WTC11 (cell line): Measurements from ENCODE around the gene SBSN. TPM values are rescaled to one million over a fixed set of nuclear protein-coding genes. Genes with fewer than 3 reads are reported as not detected.

Experiments used
- ATAC-seq: fragments of 200-7000 bp; cut with Tn5 transposase; 2 replicates; pipeline ENCODE4 v1.10.0; 2021; ENCODE audit warnings: mild to moderate bottlenecking, moderate library complexity
- CTCF ChIA-PET: fragments of 300-600 bp; sonication (Branson Sonifier 250); formaldehyde crosslinking; loops from one replicate; lab custom pipeline; 2021; ENCODE audit warnings: antibody characterized with exemption; lab: Charles Lee
- POLR2A ChIA-PET: fragments of 350-600 bp; sonication (Branson Sonifier 250); formaldehyde crosslinking; loops from one replicate; lab custom pipeline; 2021; ENCODE audit warnings: antibody characterized with exemption; lab: Charles Lee
- DNase-seq: peaks from one replicate; pipeline ENCODE4 v3.0.0; 2021; ENCODE audit warnings: low spot score
- H3K27ac Mint-ChIP-seq: 2 replicates; pipeline ENCODE4 v1.8.0; 2021; ENCODE audit warnings: mixed read lengths
- H3K27me3 Mint-ChIP-seq: 2 replicates; pipeline ENCODE4 v1.8.0; 2021; ENCODE audit warnings: low read depth, mild to moderate bottlenecking, moderate library complexity, mixed read lengths
- H3K36me3 Mint-ChIP-seq: 2 replicates; pipeline ENCODE4 v1.8.0; 2021; ENCODE audit warnings: mixed read lengths
- H3K4me1 Mint-ChIP-seq: 2 replicates; pipeline ENCODE4 v1.8.0; 2022; ENCODE audit warnings: mixed read lengths
- H3K4me3 Mint-ChIP-seq: 2 replicates; pipeline ENCODE4 v1.8.0; 2021; ENCODE audit warnings: mild to moderate bottlenecking, moderate library complexity, mixed read lengths
- H3K9me3 Mint-ChIP-seq: 2 replicates; pipeline ENCODE4 v1.8.0; 2021; ENCODE audit warnings: mixed read lengths
- CREM ChIP-seq: sonication (generic); formaldehyde crosslinking; IDR thresholded peaks from 2 replicates; pipeline ENCODE4 v1.8.1; 2022; ENCODE audit warnings: mild to moderate bottlenecking, missing genetic modification reagents, moderate library complexity
- CTCF ChIP-seq: fragments of 200-600 bp; IDR thresholded peaks from 2 replicates; pipeline ENCODE4 v1.8.0; 2022; ENCODE audit warnings: antibody characterized with exemption
- E2F1 ChIP-seq: sonication (generic); formaldehyde crosslinking; IDR thresholded peaks from 2 replicates; pipeline ENCODE4 v1.8.0; 2022; ENCODE audit warnings: mild to moderate bottlenecking, missing genetic modification reagents
- EMX1 ChIP-seq: fragments of 250-450 bp; sonication (Bioruptor Pico); IDR thresholded peaks from 2 replicates; pipeline ENCODE4 v1.8.0; 2021; ENCODE audit warnings: mild to moderate bottlenecking
- FOXK1 ChIP-seq: sonication (generic); formaldehyde crosslinking; IDR thresholded peaks from 2 replicates; pipeline ENCODE4 v1.8.0; 2022; ENCODE audit warnings: mild to moderate bottlenecking, moderate library complexity, missing genetic modification reagents
- GRHL2 ChIP-seq: fragments of 250-450 bp; sonication (Bioruptor Pico); IDR thresholded peaks from 2 replicates; pipeline ENCODE4 v1.8.0; 2022; ENCODE audit warnings: mild to moderate bottlenecking, moderate library complexity; ENCODE audit not compliant: insufficient replicate concordance, severe bottlenecking
- HMGXB4 ChIP-seq: sonication (generic); formaldehyde crosslinking; IDR thresholded peaks from 2 replicates; pipeline ENCODE4 v1.8.1; 2023; ENCODE audit warnings: mild to moderate bottlenecking, moderate library complexity, missing genetic modification reagents
- MXD4 ChIP-seq: fragments of 250-450 bp; sonication (Bioruptor Pico); IDR thresholded peaks from 2 replicates; pipeline ENCODE4 v1.8.0; 2021; ENCODE audit warnings: mild to moderate bottlenecking, moderate library complexity, borderline replicate concordance
- NFYB ChIP-seq: sonication (generic); formaldehyde crosslinking; conservative IDR thresholded peaks from 2 replicates; pipeline ENCODE4 v1.8.0; 2022; ENCODE audit warnings: low read depth, missing genetic modification reagents
- NR1H2 ChIP-seq: sonication (generic); formaldehyde crosslinking; IDR thresholded peaks from 2 replicates; pipeline ENCODE4 v1.9.0; 2021; ENCODE audit warnings: mild to moderate bottlenecking, moderate library complexity, missing genetic modification reagents
- RORB ChIP-seq: fragments of 250-450 bp; sonication (Bioruptor Pico); IDR thresholded peaks from 2 replicates; pipeline ENCODE4 v1.9.0; 2021; ENCODE audit warnings: mild to moderate bottlenecking
- SMAD4 ChIP-seq: sonication (generic); formaldehyde crosslinking; IDR thresholded peaks from 2 replicates; pipeline ENCODE4 v1.8.0; 2022; ENCODE audit warnings: mild to moderate bottlenecking, missing genetic modification reagents
- SOX15 ChIP-seq: fragments of 250-450 bp; sonication (Bioruptor Pico); IDR thresholded peaks from 2 replicates; pipeline ENCODE4 v1.9.0; 2021; ENCODE audit warnings: mild to moderate bottlenecking
- SP1 ChIP-seq: sonication (generic); formaldehyde crosslinking; conservative IDR thresholded peaks from 2 replicates; pipeline ENCODE4 v1.8.1; 2022; ENCODE audit warnings: missing genetic modification reagents
- ZBTB43 ChIP-seq: sonication (generic); formaldehyde crosslinking; IDR thresholded peaks from 2 replicates; pipeline ENCODE4 v1.8.1; 2023; ENCODE audit warnings: mild to moderate bottlenecking, missing genetic modification reagents
- ZNF219 ChIP-seq: sonication (generic); formaldehyde crosslinking; IDR thresholded peaks from 2 replicates; pipeline ENCODE4 v1.8.0; 2023; ENCODE audit warnings: missing genetic modification reagents, mild to moderate bottlenecking, borderline replicate concordance
- ZNF232 ChIP-seq: sonication (generic); formaldehyde crosslinking; IDR thresholded peaks from 2 replicates; pipeline ENCODE4 v1.8.0; 2022; ENCODE audit warnings: mild to moderate bottlenecking, missing genetic modification reagents
- ZSCAN18 ChIP-seq: fragments of 250-450 bp; sonication (Bioruptor Pico); IDR thresholded peaks from 2 replicates; pipeline ENCODE4 v2.1.2; 2022; ENCODE audit warnings: mild to moderate bottlenecking, moderate library complexity
- total RNA-seq: library from RNA; stranded (reverse); gene quantifications from 3 replicates; pipeline ENCODE4 v1.2.3, GENCODE V29; 2021
- TF ChIP-seq, protein P1 (sequence below): sonication (generic); formaldehyde crosslinking; IDR thresholded peaks from 2 replicates; pipeline ENCODE4 v1.8.1; 2022; ENCODE audit warnings: low read depth, missing genetic modification reagents, borderline replicate concordance

Gene SBSN
- total RNA-seq, 1 experiment from 2014 or later = 0.15 TPM

DNA sequence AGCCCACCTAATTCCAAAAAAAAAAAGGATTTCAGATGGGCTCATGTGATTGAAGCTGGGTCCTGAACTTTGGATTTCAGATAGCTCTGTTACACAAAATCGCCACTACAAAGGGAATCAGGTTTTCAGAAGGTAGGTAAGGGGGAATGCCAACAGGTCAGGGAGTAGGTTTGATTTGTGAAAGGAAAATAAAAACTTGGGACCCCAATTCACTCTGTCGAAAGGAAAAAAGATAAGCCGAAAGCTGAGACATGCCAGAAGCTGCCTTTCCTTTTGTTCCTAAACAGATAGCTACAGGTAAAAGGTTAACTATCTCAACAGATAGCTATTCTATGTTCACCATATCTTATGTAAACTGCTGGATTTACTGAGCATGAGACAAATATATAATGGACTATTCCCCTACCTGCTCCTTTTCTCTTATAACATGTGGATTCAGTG, 41.8 kb downstream of the SBSN start:
- Mint-ChIP-seq H3K4me1 (no peaks in the 10 kb centered on the region), H3K9me3 (no peaks in the 10 kb centered on the region), H3K4me3 (no peak overlapping the region), H3K27me3 (peaks cover 27% of the 10 kb centered on the region), H3K36me3 (no peaks in the 10 kb centered on the region), H3K27ac (no peak overlapping the region)
- DNase-seq (no peak), ATAC-seq (no peak)
- TF ChIP-seq E2F1 (CRISPR knock-in tag) (no peak), SP1 (CRISPR knock-in tag) (no peak), CTCF (no peak), ZNF219 (no peak), EMX1 (CRISPR knock-in tag) (no peak), ZBTB43 (CRISPR knock-in tag) (no peak), NFYB (CRISPR knock-in tag) (no peak), ZSCAN18 (no peak), CREM (CRISPR knock-in tag) (no peak), SMAD4 (CRISPR knock-in tag) (no peak), ZNF232 (CRISPR knock-in tag) (no peak), NR1H2 (CRISPR knock-in tag) (no peak), MXD4 (CRISPR knock-in tag) (no peak)
- TF ChIP-seq, protein P1, sequence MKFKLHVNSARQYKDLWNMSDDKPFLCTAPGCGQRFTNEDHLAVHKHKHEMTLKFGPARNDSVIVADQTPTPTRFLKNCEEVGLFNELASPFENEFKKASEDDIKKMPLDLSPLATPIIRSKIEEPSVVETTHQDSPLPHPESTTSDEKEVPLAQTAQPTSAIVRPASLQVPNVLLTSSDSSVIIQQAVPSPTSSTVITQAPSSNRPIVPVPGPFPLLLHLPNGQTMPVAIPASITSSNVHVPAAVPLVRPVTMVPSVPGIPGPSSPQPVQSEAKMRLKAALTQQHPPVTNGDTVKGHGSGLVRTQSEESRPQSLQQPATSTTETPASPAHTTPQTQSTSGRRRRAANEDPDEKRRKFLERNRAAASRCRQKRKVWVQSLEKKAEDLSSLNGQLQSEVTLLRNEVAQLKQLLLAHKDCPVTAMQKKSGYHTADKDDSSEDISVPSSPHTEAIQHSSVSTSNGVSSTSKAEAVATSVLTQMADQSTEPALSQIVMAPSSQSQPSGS (CRISPR knock-in tag) = no peak
- ChIA-PET CTCF (interaction anchor here (1.2 to 4.4 kb wide), 4 partner anchors 9 to 134 kb away, joined by 4 to 19 read pairs (median 11); no protein-coding TSS in a partner anchor), POLR2A (no interaction called here)

- POLR2A ChIA-PET = no interaction called here
- TF ChIP-seq SOX15 (CRISPR knock-in tag) (no peak), RORB (no peak), FOXK1 (no peak), E2F1 (CRISPR knock-in tag) (no peak), GRHL2 (no peak), HMGXB4 (CRISPR knock-in tag) (no peak)
- TF ChIP-seq, protein P1 (CRISPR knock-in tag) = no peak
- Mint-ChIP-seq H3K4me1 (no peaks in the 10 kb centered on the region), H3K36me3 (no peaks in the 10 kb centered on the region), H3K27ac (no peak overlapping the region), H3K27me3 (peaks cover 14% of the 10 kb centered on the region), H3K4me3 (no peak overlapping the region), H3K9me3 (peaks cover 3% of the 10 kb centered on the region; the same call in 1 of the 2 replicates)
- no peak for ATAC-seq
- DNase-seq = no peak
- CTCF ChIA-PET = interaction anchor here (1.0 kb wide), 1 partner anchor 9 kb away, joined by 4 read pairs; no protein-coding TSS in a partner anchor
Measured at GRCh38 chr19:35484252-35485036, 43.7 kb downstream of the SBSN start.
